HG03520 (cell line): ENCODE data around the gene FOXP2.
A peak's percentile ranks its signal among the peaks of the same experiment; 100 is the strongest.
"Not testable (repeated sequence)": the region's sequence is repeated elsewhere in the genome, so short reads cannot be mapped to it uniquely, and the experiment has no call there.

ENCODE experiments used
- ATAC-seq: cut with Tn5 transposase; IDR thresholded peaks from one replicate; pipeline ENCODE4 v1.9.1; 2021; ENCODE audit warnings: mild to moderate bottlenecking, moderate library complexity; ENCODE audit not compliant: unreplicated experiment

The FOXP2 gene

DNA sequence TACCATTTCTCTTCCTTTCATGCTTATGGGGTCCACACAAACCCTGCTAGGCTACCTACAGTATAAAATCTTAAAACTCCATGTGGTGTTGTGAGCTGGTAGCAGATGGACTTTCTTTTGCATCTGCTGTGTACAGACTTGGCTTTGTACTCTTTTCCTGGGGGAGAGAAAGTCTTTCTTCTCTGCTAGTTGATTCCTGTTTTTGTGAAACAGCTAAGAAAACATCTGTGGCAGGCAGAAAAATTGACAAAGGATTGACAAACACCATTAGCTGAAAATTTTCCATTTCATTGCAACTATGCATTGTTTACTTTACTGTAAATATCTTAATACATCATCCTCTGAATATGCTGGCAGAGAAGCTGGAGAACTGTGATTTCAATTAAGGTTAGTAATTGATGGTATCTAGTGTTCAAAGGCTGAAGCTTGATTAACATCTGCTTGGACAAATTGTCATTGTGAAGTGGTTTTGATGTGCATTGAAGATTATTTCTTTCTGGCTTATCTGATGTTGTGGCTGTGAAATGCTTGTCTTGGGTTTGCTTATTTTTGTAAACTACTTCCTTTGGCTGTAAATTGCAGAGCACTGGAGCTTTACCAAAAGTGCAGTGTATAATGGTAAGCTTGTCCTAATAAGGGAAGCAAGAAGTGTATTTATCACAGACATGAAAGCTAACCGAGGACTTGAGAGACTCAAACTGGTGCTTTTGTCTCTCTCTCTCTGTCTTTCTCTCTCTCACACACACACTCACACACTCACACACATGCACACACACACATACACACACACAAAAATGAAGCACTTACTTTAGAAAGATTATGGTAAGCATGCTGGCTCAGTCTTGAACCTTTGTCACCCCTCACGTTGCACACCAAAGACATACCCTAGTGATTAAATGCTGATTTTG lies at the start of gene FOXP2:
FOXP2 (plus strand) TSS at position 660 of the 908 bp plus-strand sequence. CDS start 11,697 bp downstream, outside the sequence.
- no peak for ATAC-seq

- no peak for ATAC-seq
Measured at GRCh38 chr7:114365791-114366190, 48.8 kb upstream of the FOXP2 start.

DNA sequence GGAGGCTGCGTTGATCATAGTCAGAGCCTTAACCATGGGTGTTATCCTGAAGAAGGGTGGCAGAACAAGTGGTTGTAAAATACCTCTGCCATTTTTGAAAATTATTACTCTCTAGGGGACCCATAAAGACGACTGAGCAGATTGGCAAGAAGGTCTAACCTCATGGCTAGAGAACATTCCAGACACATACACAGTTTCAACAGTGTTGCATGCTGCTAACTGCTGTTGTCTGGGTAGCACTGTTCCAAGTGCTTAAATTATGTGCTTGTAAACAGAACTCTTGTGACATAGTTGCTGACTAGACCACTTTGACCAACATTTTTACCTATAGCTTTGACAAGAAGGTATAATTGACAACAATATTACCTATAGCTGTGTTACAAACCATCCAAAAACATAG lies 46.1 kb upstream of the FOXP2 start:
- no peak for ATAC-seq

DNA sequence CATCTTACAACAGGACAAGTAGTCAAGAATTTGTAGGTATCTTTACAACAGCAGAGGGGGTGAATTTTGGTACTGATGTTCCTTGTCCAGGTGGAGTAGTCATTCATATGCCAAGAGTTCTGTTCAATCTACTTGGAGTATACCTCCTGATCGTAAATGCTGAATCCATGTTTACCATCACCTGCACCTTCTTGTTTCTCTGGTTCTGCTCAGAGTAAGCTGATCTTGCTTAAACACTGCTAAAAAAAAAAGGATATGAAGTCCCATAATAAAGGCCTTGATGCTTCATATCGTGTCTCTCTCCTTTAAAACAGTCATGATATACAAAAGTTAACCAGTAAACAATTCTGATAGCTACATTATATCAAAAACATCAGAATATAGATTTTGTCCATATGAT lies 45.3 kb upstream of the FOXP2 start:
- ATAC-seq, result no peak

- ATAC-seq, result no peak
Measured at GRCh38 chr7:114372619-114373018, 42.0 kb upstream of the FOXP2 start.

GRCh38 chr7:114375907-114376306 lies 38.7 kb upstream of the FOXP2 start:
- no peak for ATAC-seq

DNA sequence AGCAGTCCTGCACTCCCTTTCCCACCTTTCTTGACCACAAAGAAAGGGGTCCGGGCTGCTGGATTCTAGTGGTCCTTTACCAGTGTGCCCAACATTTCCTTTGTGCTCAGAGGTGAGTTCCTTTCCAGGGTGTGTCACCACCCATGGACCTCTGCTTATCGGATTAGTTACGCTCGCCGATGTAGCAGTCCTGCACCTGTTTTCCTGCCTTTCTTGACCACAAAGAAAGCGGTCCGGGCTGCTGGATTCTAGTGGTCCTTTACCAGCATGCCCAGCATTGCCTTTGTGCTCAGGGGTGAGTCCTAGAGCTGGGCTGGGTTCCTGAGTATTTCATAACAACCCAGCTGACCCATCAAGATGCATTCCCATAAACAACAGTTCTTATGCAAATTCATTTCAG lies 30.7 kb upstream of the FOXP2 start:
- not testable (repeated sequence) for ATAC-seq

GRCh38 chr7:114384346-114384745 lies 30.3 kb upstream of the FOXP2 start:
- not testable (repeated sequence) for ATAC-seq

- ATAC-seq, result no peak
Measured at GRCh38 chr7:114388021-114388420, 26.6 kb upstream of the FOXP2 start.

- no peak for ATAC-seq
Measured at GRCh38 chr7:114392686-114393085, 21.9 kb upstream of the FOXP2 start.

- no peak for ATAC-seq
Measured at GRCh38 chr7:114402876-114403635, 11.6 kb upstream of the FOXP2 start.

DNA sequence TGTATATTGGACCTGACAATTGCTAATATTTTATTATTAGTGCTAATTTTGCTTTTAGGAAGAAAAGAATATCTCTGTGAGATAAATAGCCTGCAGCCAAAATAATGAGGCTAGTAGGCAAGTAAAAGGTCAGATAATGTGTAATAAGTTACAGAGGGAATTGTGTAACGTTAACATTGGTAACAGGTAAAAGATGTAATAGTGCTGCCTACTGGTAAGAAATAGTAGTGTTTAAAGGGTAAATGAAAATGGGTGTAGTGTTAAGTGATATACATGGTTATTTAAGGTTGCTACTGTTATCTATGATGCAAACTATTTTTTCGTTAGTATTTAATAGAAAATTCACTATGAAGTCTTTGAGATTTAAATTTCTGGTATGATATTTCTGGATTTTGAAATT lies 9.2 kb upstream of the FOXP2 start:
- peak; percentile 86 for ATAC-seq

DNA sequence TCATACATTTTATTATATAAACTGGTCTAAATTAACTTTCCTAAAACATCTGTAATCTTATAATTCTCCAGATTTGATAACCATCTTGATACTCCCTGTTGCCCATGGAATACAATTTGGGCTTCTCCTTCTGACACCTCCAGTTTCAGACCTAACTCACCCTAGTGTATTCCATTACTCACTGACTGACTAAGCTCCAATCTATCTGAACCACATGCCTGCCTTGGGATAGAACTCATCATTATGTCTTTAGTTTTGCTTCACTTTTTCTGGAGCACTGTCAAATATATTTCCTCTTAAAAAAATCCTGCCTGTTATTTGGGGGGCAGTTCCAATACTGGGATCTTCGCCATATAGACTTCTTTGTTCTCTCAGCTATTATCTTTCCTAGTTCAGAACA lies 4.9 kb upstream of the FOXP2 start:
- ATAC-seq, result no peak

DNA sequence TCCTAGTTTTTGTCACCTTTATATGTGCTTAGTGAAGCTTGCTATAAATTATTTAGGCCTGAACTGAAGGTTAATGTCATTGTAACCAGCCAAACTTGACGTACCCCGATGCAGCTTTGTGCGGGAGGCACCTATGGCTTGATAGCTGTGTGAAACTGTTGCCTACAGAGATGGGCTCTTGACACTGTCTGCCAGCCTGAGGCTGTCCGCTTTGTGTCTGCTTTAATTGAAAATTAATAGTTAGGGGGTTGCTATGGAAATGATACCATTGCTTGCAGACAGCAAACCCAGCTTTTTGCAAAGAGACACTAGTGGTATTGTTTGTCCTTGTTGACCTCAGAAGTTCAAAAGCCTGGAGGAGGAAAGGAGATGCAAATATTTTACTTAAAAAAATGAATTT lies 2.1 kb upstream of the FOXP2 start:
- ATAC-seq, result no peak

DNA sequence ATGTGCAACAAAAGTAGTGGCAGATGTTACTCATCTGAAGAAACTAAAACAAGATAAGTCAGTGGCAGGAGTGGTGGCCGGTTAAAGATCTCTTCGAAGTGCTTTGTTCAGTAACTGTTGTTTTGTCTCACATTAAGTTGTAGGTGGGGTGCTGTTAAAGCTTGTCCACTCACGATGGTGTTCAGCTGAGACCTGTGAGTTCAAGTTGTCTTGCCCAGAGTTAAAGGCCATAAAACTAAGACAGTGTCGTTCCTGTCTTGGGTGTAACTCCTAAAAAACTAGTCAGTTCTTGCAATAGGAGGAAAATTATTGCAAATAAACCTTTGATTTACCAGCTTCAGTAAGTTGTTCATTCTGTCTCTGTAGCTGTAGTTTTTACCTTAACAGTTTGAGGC lies 857 bp upstream of the FOXP2 start:
- no peak for ATAC-seq

DNA sequence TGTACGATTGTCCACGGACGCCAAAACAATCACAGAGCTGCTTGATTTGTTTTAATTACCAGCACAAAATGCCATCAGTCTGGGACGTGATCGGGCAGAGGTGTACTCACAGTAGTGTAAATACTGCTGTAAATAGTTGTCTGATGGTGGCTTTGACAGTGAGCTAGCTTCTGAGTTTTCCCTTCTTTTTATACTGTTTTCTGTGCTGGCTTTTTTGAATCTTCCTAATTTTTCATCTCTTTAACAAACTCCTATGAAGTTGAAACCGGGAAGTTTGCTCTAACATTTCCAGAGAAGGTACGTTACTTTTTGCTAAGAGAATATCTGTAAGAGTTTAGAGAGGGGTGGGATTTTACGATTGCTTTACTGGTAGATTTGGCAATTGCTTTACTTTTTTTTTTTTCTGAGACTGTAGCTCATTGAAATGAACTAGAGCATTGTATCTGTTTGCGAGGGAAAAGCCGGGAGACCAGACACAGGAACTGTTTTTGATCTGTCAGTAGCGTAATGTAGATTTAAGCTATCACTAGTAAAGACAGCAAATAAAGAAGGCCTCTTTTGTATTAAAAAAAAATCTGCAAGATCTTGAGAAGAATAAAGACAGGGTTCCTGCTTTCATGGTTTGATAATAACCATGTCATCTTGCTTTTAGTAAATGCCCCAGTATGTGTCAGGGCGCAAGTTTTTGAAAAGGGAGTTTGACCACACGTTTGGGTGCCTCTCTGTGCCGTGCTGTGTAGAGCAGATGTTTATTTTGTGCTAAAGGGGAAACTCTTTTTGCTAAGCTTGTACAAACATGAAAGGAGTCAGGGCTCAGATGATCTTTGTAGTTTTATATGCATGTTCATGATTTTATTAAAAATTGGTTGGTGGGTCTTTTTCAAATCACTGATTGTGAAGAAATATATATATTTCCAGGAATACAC lies 712 bp downstream of the FOXP2 start:
- ATAC-seq, result no peak

GRCh38 chr7:114416129-114416990 lies 1.7 kb downstream of the FOXP2 start:
- ATAC-seq, result no peak

GRCh38 chr7:114417290-114417689 lies 2.7 kb downstream of the FOXP2 start:
- no peak for ATAC-seq

GRCh38 chr7:114418117-114418516 lies 3.5 kb downstream of the FOXP2 start:
- ATAC-seq, result no peak
